Breast epithelium (tissue), 3 donors: Measurements from ENCODE around the gene MC5R.

Source experiments
- POLR2A ChIP-seq: fragments of 450-650 bp; IDR thresholded peaks from one replicate; pipeline ENCODE4 v1.6.1; 2016; ENCODE audit warnings: antibody characterized with exemption, mild to moderate bottlenecking, moderate library complexity
- POLR2AphosphoS5 ChIP-seq, 3 donors: sonication (generic); formaldehyde crosslinking; IDR thresholded peaks; one replicate each; pipeline ENCODE4 v1.6.1; 2017; ENCODE audit warnings: antibody characterized with exemption in 3 of 3
- TF ChIP-seq, protein P1 (sequence below), 3 donors: fragments of 450-650 bp; IDR thresholded peaks; one replicate each; pipeline ENCODE4 v1.5.1; 2016 to 2017; ENCODE audit warnings: antibody characterized with exemption in 3 of 3, mild to moderate bottlenecking in 3 of 3, moderate library complexity in 3 of 3

DNA sequence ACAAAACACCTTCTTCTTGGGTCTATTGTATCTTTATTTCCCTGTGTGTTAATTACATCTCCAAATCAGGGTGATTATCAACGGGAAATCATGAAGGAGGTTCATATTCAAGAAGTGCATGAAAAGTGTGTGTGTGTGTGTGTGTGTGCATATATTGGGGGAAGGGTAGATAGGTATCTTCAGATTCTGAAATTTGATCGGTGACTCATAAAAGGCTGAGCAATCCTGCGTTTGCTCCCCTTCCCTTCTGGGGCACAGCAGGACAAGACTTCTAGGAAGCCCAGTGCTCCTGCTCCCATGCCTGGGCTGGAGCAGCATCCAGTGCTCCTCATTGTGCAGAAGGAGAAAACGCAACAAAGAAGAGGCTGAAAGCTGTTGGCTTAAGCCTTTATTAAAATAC lies 25.8 kb downstream of the MC5R start:
- TF ChIP-seq, protein P1, sequence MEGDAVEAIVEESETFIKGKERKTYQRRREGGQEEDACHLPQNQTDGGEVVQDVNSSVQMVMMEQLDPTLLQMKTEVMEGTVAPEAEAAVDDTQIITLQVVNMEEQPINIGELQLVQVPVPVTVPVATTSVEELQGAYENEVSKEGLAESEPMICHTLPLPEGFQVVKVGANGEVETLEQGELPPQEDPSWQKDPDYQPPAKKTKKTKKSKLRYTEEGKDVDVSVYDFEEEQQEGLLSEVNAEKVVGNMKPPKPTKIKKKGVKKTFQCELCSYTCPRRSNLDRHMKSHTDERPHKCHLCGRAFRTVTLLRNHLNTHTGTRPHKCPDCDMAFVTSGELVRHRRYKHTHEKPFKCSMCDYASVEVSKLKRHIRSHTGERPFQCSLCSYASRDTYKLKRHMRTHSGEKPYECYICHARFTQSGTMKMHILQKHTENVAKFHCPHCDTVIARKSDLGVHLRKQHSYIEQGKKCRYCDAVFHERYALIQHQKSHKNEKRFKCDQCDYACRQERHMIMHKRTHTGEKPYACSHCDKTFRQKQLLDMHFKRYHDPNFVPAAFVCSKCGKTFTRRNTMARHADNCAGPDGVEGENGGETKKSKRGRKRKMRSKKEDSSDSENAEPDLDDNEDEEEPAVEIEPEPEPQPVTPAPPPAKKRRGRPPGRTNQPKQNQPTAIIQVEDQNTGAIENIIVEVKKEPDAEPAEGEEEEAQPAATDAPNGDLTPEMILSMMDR (IDR thresholded peaks at IDR 0.05) = no peak
- TF ChIP-seq POLR2AphosphoS5 (IDR thresholded peaks at IDR 0.05) (no peak), POLR2A (no peak)
